Activated gamma-delta T cell treated with anti-CD3 and anti-CD28 coated beads, Interleukin-2, amount 50 U/mL, for 16 hours (primary cell): Measurements from ENCODE around the gene TLR10.
"Not testable (repeated sequence)": the region's sequence is repeated elsewhere in the genome, so short reads cannot be mapped to it uniquely, and the experiment has no call there.

Experiments
- DNase-seq: peaks from one replicate; pipeline ENCODE4 v3.0.0-alpha.2; 2020; ENCODE audit warnings: low read depth

TLR10 gene

GRCh38 chr4:38802561-38803355 is 20.0 kb upstream of the TLR10 start:
- DNase-seq = no peak

- no peak for DNase-seq
Observed at GRCh38 chr4:38800961-38801450, 18.2 kb upstream of the TLR10 start.

- no peak for DNase-seq
Observed at GRCh38 chr4:38800366-38800765, 17.6 kb upstream of the TLR10 start.

GRCh38 chr4:38795087-38795486 is 12.3 kb upstream of the TLR10 start:
- DNase-seq = no peak

GRCh38 chr4:38794051-38794450 is 11.3 kb upstream of the TLR10 start:
- DNase-seq = no peak

GRCh38 chr4:38791010-38791409 is 8.2 kb upstream of the TLR10 start:
- no peak for DNase-seq

- no peak for DNase-seq
Observed at GRCh38 chr4:38788317-38788716, 5.5 kb upstream of the TLR10 start.

- no peak for DNase-seq
Observed at GRCh38 chr4:38787693-38788092, 4.9 kb upstream of the TLR10 start.

GRCh38 chr4:38785901-38786402 is 3.2 kb upstream of the TLR10 start:
- DNase-seq = no peak

GRCh38 chr4:38785041-38785790 is 2.4 kb upstream of the TLR10 start:
- no peak for DNase-seq

GRCh38 chr4:38784141-38784540 is 1.4 kb upstream of the TLR10 start:
- DNase-seq = no peak

- no peak for DNase-seq
Observed at GRCh38 chr4:38783109-38783460, 295 bp upstream of the TLR10 start.

GRCh38 chr4:38781854-38782261 is 932 bp downstream of the TLR10 start:
- no peak for DNase-seq

GRCh38 chr4:38780833-38781484 is 1.8 kb downstream of the TLR10 start:
- DNase-seq = no peak

- DNase-seq = no peak
Observed at GRCh38 chr4:38779790-38780189, 3.0 kb downstream of the TLR10 start.

- not testable (repeated sequence) for DNase-seq
Observed at GRCh38 chr4:38777925-38778324, 4.9 kb downstream of the TLR10 start.

- no peak for DNase-seq
Observed at GRCh38 chr4:38775326-38775725, 7.5 kb downstream of the TLR10 start.

- no peak for DNase-seq
Observed at GRCh38 chr4:38774181-38774955, 8.4 kb downstream of the TLR10 start.

- not testable (repeated sequence) for DNase-seq
Observed at GRCh38 chr4:38770281-38770680, 12.5 kb downstream of the TLR10 start.

- DNase-seq = no peak
Observed at GRCh38 chr4:38769857-38770256, 12.9 kb downstream of the TLR10 start.

GRCh38 chr4:38769441-38769840 is 13.3 kb downstream of the TLR10 start:
- DNase-seq = no peak

GRCh38 chr4:38768968-38769394 is 13.8 kb downstream of the TLR10 start:
- no peak for DNase-seq
